WTC11 (cell line): ENCODE measurements around the gene ABAT. TPM values are rescaled to one million over a fixed set of nuclear protein-coding genes. Genes with fewer than 3 reads are reported as not detected.

Source experiments
- ATAC-seq: fragments of 200-7000 bp; cut with Tn5 transposase; 2 replicates; pipeline ENCODE4 v1.10.0; 2021; ENCODE audit warnings: mild to moderate bottlenecking, moderate library complexity
- CTCF ChIA-PET: fragments of 300-600 bp; sonication (Branson Sonifier 250); formaldehyde crosslinking; loops from one replicate; lab custom pipeline; 2021; ENCODE audit warnings: antibody characterized with exemption; lab: Charles Lee
- POLR2A ChIA-PET: fragments of 350-600 bp; sonication (Branson Sonifier 250); formaldehyde crosslinking; loops from one replicate; lab custom pipeline; 2021; ENCODE audit warnings: antibody characterized with exemption; lab: Charles Lee
- DNase-seq: peaks from one replicate; pipeline ENCODE4 v3.0.0; 2021; ENCODE audit warnings: low spot score
- H3K27ac Mint-ChIP-seq: 2 replicates; pipeline ENCODE4 v1.8.0; 2021; ENCODE audit warnings: mixed read lengths
- H3K27me3 Mint-ChIP-seq: 2 replicates; pipeline ENCODE4 v1.8.0; 2021; ENCODE audit warnings: low read depth, mild to moderate bottlenecking, moderate library complexity, mixed read lengths
- H3K36me3 Mint-ChIP-seq: 2 replicates; pipeline ENCODE4 v1.8.0; 2021; ENCODE audit warnings: mixed read lengths
- H3K4me1 Mint-ChIP-seq: 2 replicates; pipeline ENCODE4 v1.8.0; 2022; ENCODE audit warnings: mixed read lengths
- H3K4me3 Mint-ChIP-seq: 2 replicates; pipeline ENCODE4 v1.8.0; 2021; ENCODE audit warnings: mild to moderate bottlenecking, moderate library complexity, mixed read lengths
- H3K9me3 Mint-ChIP-seq: 2 replicates; pipeline ENCODE4 v1.8.0; 2021; ENCODE audit warnings: mixed read lengths
- AFF4 ChIP-seq: sonication (generic); formaldehyde crosslinking; IDR thresholded peaks from 2 replicates; pipeline ENCODE4 v1.8.1; 2023; ENCODE audit warnings: mild to moderate bottlenecking, missing genetic modification reagents, borderline replicate concordance
- AR ChIP-seq: fragments of 250-450 bp; sonication (Bioruptor Pico); IDR thresholded peaks from 2 replicates; pipeline ENCODE4 v1.9.0; 2021; ENCODE audit warnings: mild to moderate bottlenecking
- ATF1 ChIP-seq: sonication (generic); formaldehyde crosslinking; IDR thresholded peaks from 2 replicates; pipeline ENCODE4 v1.8.1; 2023; ENCODE audit warnings: mild to moderate bottlenecking, moderate library complexity, missing genetic modification reagents
- CBFB ChIP-seq: sonication (generic); formaldehyde crosslinking; IDR thresholded peaks from 2 replicates; pipeline ENCODE4 v1.8.1; 2022; ENCODE audit warnings: mild to moderate bottlenecking, low read depth, missing genetic modification reagents
- CREM ChIP-seq: sonication (generic); formaldehyde crosslinking; IDR thresholded peaks from 2 replicates; pipeline ENCODE4 v1.8.1; 2022; ENCODE audit warnings: mild to moderate bottlenecking, missing genetic modification reagents, moderate library complexity
- EMX1 ChIP-seq: fragments of 250-450 bp; sonication (Bioruptor Pico); IDR thresholded peaks from 2 replicates; pipeline ENCODE4 v1.8.0; 2021; ENCODE audit warnings: mild to moderate bottlenecking
- FOXJ3 ChIP-seq: sonication (generic); formaldehyde crosslinking; IDR thresholded peaks from 2 replicates; pipeline ENCODE4 v1.9.0; 2021; ENCODE audit warnings: missing genetic modification reagents, mild to moderate bottlenecking, borderline replicate concordance
- FOXK1 ChIP-seq: sonication (generic); formaldehyde crosslinking; IDR thresholded peaks from 2 replicates; pipeline ENCODE4 v1.8.0; 2022; ENCODE audit warnings: mild to moderate bottlenecking, moderate library complexity, missing genetic modification reagents
- FOXP1 ChIP-seq: sonication (generic); formaldehyde crosslinking; IDR thresholded peaks from 2 replicates; pipeline ENCODE4 v1.8.0; 2022; ENCODE audit warnings: missing genetic modification reagents, mild to moderate bottlenecking, moderate library complexity, borderline replicate concordance
- FOXP4 ChIP-seq: sonication (generic); formaldehyde crosslinking; IDR thresholded peaks from 2 replicates; pipeline ENCODE4 v1.8.0; 2022; ENCODE audit warnings: mild to moderate bottlenecking, missing genetic modification reagents
- GRHL2 ChIP-seq: fragments of 250-450 bp; sonication (Bioruptor Pico); IDR thresholded peaks from 2 replicates; pipeline ENCODE4 v1.8.0; 2022; ENCODE audit warnings: mild to moderate bottlenecking, moderate library complexity; ENCODE audit not compliant: insufficient replicate concordance, severe bottlenecking
- JAZF1 ChIP-seq: fragments of 250-450 bp; sonication (Bioruptor Pico); IDR thresholded peaks from 2 replicates; pipeline ENCODE4 v1.9.0; 2021; ENCODE audit warnings: moderate library complexity, mild to moderate bottlenecking, inconsistent platforms
- NFE2L1 ChIP-seq: sonication (generic); formaldehyde crosslinking; IDR thresholded peaks from 2 replicates; pipeline ENCODE4 v1.8.1; 2023; ENCODE audit warnings: missing genetic modification reagents
- NR2C2 ChIP-seq: sonication (generic); formaldehyde crosslinking; IDR thresholded peaks from 2 replicates; pipeline ENCODE4 v1.8.0; 2022; ENCODE audit warnings: mild to moderate bottlenecking, missing genetic modification reagents
- RELA ChIP-seq: sonication (generic); formaldehyde crosslinking; IDR thresholded peaks from 2 replicates; pipeline ENCODE4 v1.8.1; 2022; ENCODE audit warnings: missing genetic modification reagents, mild to moderate bottlenecking, borderline replicate concordance
- TEAD1 ChIP-seq: sonication (generic); formaldehyde crosslinking; IDR thresholded peaks from 2 replicates; pipeline ENCODE4 v1.8.0; 2022; ENCODE audit warnings: mild to moderate bottlenecking, missing genetic modification reagents
- ZNF317 ChIP-seq: sonication (generic); formaldehyde crosslinking; IDR thresholded peaks from 2 replicates; pipeline ENCODE4 v1.8.1; 2023; ENCODE audit warnings: low read depth, mild to moderate bottlenecking, moderate library complexity, missing genetic modification reagents, borderline replicate concordance
- total RNA-seq: library from RNA; stranded (reverse); gene quantifications from 3 replicates; pipeline ENCODE4 v1.2.3, GENCODE V29; 2021
- TF ChIP-seq, protein P1 (sequence below): sonication (generic); formaldehyde crosslinking; IDR thresholded peaks from 2 replicates; pipeline ENCODE4 v1.8.1; 2022; ENCODE audit warnings: mild to moderate bottlenecking, missing genetic modification reagents, moderate library complexity, borderline replicate concordance
- TF ChIP-seq, protein P2 (sequence below): sonication (generic); formaldehyde crosslinking; IDR thresholded peaks from 2 replicates; pipeline ENCODE4 v1.8.0; 2023; ENCODE audit warnings: missing genetic modification reagents

Gene ABAT
- total RNA-seq, 1 experiment from 2014 or later = 6.6 TPM

GRCh38 chr16:8777217-8777616 lies 102.8 kb downstream of the ABAT start:
- DNase-seq = no peak
- CTCF ChIA-PET = no interaction called here
- H3K27ac Mint-ChIP-seq = no peak overlapping the region
- H3K4me3 Mint-ChIP-seq = no peak overlapping the region
- H3K36me3 Mint-ChIP-seq = peaks cover 3% of the 10 kb centered on the region
- peaks cover 3% of the 10 kb centered on the region for H3K9me3 Mint-ChIP-seq
- ATAC-seq = no peak
- POLR2A ChIA-PET = no interaction called here
- TF ChIP-seq, protein P1, sequence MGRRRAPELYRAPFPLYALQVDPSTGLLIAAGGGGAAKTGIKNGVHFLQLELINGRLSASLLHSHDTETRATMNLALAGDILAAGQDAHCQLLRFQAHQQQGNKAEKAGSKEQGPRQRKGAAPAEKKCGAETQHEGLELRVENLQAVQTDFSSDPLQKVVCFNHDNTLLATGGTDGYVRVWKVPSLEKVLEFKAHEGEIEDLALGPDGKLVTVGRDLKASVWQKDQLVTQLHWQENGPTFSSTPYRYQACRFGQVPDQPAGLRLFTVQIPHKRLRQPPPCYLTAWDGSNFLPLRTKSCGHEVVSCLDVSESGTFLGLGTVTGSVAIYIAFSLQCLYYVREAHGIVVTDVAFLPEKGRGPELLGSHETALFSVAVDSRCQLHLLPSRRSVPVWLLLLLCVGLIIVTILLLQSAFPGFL (CRISPR knock-in tag) = no peak
- TF ChIP-seq CREM (CRISPR knock-in tag) (no peak), NR2C2 (CRISPR knock-in tag) (no peak), GRHL2 (CRISPR knock-in tag) (no peak), RELA (CRISPR knock-in tag) (no peak), AFF4 (no peak), AR (CRISPR knock-in tag) (no peak), JAZF1 (CRISPR knock-in tag) (no peak), FOXK1 (CRISPR knock-in tag) (no peak), ATF1 (CRISPR knock-in tag) (no peak), NFE2L1 (no peak), TEAD1 (CRISPR knock-in tag) (no peak)
- TF ChIP-seq, protein P2, sequence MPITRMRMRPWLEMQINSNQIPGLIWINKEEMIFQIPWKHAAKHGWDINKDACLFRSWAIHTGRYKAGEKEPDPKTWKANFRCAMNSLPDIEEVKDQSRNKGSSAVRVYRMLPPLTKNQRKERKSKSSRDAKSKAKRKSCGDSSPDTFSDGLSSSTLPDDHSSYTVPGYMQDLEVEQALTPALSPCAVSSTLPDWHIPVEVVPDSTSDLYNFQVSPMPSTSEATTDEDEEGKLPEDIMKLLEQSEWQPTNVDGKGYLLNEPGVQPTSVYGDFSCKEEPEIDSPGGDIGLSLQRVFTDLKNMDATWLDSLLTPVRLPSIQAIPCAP (CRISPR knock-in tag) = no peak
- no peaks in the 10 kb centered on the region for H3K4me1 Mint-ChIP-seq
- no peaks in the 10 kb centered on the region for H3K27me3 Mint-ChIP-seq

DNA sequence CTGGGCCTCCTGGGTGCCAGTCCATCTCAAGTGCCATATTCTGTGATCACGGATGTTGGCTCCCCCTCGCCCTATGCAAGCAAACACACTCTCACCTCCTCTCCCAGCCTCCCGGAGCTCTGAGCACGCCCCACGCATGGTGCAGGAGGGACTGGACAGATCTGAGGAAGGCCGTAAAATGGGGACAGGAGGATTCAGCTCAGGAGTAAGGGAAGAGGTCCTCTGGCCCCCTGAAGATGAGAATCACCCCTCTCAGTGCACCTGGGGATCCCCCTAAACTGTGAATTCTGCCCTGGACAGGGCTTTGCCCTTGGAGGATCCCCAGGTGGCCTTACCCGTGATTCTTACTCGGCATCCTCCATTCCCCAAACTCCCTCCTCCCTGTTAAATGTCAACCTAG lies 107.4 kb downstream of the ABAT start:
- Mint-ChIP-seq H3K27me3 (no peaks in the 10 kb centered on the region), H3K36me3 (peaks cover 3% of the 10 kb centered on the region), H3K27ac (no peak overlapping the region), H3K9me3 (peaks cover 3% of the 10 kb centered on the region), H3K4me1 (no peaks in the 10 kb centered on the region), H3K4me3 (no peak overlapping the region)
- ChIA-PET POLR2A (no interaction called here), CTCF (no interaction called here)
- no peak for TF ChIP-seq FOXJ3
- no peak for TF ChIP-seq ZNF317 (CRISPR knock-in tag)
- TF ChIP-seq FOXP1 (CRISPR knock-in tag) = no peak
- TF ChIP-seq FOXP4 (CRISPR knock-in tag) = no peak
- TF ChIP-seq EMX1 = no peak
- no peak for TF ChIP-seq CREM (CRISPR knock-in tag)
- TF ChIP-seq CBFB = no peak
- no peak for ATAC-seq
- DNase-seq = no peak
